Thyroid gland (tissue), 4 donors: ENCODE results near the gene ARHGEF3. TPM values are rescaled to one million over a fixed set of nuclear protein-coding genes. Genes with fewer than 3 reads are reported as not detected.
A peak's percentile ranks its signal among the peaks of the same experiment; 100 is the strongest.

ENCODE experiments used
- DNase-seq, 2 donors: peaks; one replicate each; pipeline ENCODE4 v3.0.0-alpha.2; 2019
- H3K27ac ChIP-seq, 3 donors: fragments of 200-600 bp; sonication (generic); 1 replicate in 2 of 3; 2 replicates in 1 of 3; pipeline ENCODE4 v1.5.1; 2016 to 2019; ENCODE audit warnings: mild to moderate bottlenecking in 1 of 3, moderate library complexity in 1 of 3
- H3K27me3 ChIP-seq: fragments of 200-600 bp; sonication (generic); one replicate; pipeline ENCODE4 v1.5.1; 2019
- H3K36me3 ChIP-seq, 2 donors: fragments of 200-600 bp; sonication (generic); one replicate each; pipeline ENCODE4 v1.5.1; 2016 to 2019
- H3K4me1 ChIP-seq, 2 donors: fragments of 200-600 bp; sonication (generic); one replicate each; pipeline ENCODE4 v1.5.1; 2017 to 2019
- H3K4me3 ChIP-seq, 3 donors: fragments of 200-600 bp; sonication (generic); replicated peaks in 1 of 3; 1 replicate in 2 of 3; 2 replicates in 1 of 3; pipeline ENCODE4 v1.5.1; 2016; ENCODE audit warnings: mild to moderate bottlenecking in 1 of 3
- H3K9me3 ChIP-seq: fragments of 200-600 bp; sonication (generic); one replicate; pipeline ENCODE4 v1.5.1; 2017
- POLR2A ChIP-seq, 2 donors: fragments of 450-650 bp; IDR thresholded peaks; one replicate each; pipeline ENCODE4 v1.6.1; 2017; ENCODE audit warnings: antibody characterized with exemption in 2 of 2, mild to moderate bottlenecking in 2 of 2, moderate library complexity in 1 of 2
- WGBS, 2 donors: methylation state at CpG; one replicate each; pipeline ENCODE4 v1.1.5; 2017; 5-methylcytosine and 5-hydroxymethylcytosine counted together
- intact Hi-C: fragments of 100-400 bp; cut with DNase I; formaldehyde crosslinking; loops from one replicate; pipeline ENCODE4 v1.15.1; 2023
- total RNA-seq, 4 donors: library from RNA; depleted of rRNA; stranded (reverse); fragments of >200 nt; gene quantifications; one replicate each; pipeline ENCODE4 v1.2.3, GENCODE V29; 2016
- TF ChIP-seq, protein P1 (sequence below), 6 experiments: fragments of 200-600 bp in 3 of 6; fragments of 450-650 bp in 3 of 6; sonication (generic) in 3 of 6; IDR thresholded peaks; one replicate each; pipeline ENCODE4 v1.5.1; 2016 to 2019; ENCODE audit warnings: antibody characterized with exemption in 6 of 6, mild to moderate bottlenecking in 2 of 6, inconsistent platforms in 1 of 6, moderate library complexity in 1 of 6

The ARHGEF3 gene
- total RNA-seq, 4 donors from 2014 or later, result 15.7 to 20.8 (median 18.8) TPM

DNA sequence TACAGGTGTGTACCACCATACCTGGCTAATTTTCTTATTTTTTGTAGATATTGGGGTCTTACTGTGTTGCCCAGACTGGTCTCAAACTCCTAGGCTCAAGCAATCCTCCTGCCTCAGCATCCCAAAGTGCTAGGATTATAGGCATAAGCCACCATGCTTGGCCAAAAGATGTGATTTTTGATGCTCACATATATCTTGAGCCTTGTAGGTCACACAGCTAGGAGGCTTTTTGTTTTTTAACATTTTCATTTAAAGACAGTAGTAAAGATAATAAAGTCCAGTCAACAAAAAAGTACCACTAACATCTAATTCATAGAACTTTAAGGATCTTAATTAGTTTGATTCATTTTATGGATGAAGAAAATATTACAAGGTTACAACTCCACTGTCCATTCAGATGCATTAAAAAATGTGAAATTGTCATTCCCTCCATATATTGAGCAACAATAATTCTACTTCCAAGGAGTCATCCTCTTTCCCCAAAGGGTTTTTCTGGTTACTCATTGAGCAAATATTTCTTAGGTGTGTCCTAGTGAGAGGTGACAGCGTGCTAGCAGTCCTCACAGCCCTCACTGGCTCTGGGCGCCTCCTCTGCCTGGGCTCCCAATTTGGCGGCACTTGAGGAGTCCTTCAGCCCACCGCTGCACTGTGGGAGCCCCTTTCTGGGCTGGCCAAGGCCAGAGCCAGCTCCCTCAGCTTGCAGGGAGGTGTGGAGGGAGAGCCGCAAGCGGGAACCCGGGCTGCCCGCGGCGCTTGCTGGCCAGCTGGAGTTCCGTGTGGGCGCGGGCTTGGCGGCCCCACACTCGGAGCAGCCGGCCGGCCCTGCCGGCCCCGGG, 110.4 kb downstream of the ARHGEF3 start:
- intact Hi-C loops, result no loop called here
- no peak for DNase-seq

DNA sequence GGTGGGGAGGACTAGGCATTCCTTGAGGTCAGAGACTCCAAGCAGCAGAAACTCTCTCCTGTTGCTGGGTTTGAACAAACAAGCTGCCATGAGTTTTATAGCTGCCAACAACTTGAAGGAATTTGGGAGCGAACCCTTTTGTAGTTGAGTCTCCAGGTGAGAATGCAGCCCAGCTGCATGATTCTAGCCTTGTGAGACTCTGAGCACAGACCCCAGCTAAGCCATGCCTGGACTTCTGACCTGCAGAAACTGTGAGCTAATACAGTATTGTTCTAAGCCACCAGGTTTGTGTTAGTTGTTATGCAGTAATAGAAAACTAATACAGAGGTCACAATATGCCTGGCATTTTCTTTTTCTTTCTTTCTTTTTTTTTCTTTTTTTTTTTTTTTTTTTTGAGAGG, 112.4 kb downstream of the ARHGEF3 start:
- Histone ChIP-seq H3K27me3 (no peaks in the 10 kb centered on the region), H3K9me3 (no peaks in the 10 kb centered on the region), H3K27ac (no peak overlapping the region), H3K4me3 (no peak overlapping the region), H3K36me3 (no peaks in the 10 kb centered on the region), H3K4me1 (no peaks in the 10 kb centered on the region)
- 73 to 95% methylated on average over 1 of the region's 1 CpG for WGBS, 2 donors
- DNase-seq, result no peak
- TF ChIP-seq, protein P1, sequence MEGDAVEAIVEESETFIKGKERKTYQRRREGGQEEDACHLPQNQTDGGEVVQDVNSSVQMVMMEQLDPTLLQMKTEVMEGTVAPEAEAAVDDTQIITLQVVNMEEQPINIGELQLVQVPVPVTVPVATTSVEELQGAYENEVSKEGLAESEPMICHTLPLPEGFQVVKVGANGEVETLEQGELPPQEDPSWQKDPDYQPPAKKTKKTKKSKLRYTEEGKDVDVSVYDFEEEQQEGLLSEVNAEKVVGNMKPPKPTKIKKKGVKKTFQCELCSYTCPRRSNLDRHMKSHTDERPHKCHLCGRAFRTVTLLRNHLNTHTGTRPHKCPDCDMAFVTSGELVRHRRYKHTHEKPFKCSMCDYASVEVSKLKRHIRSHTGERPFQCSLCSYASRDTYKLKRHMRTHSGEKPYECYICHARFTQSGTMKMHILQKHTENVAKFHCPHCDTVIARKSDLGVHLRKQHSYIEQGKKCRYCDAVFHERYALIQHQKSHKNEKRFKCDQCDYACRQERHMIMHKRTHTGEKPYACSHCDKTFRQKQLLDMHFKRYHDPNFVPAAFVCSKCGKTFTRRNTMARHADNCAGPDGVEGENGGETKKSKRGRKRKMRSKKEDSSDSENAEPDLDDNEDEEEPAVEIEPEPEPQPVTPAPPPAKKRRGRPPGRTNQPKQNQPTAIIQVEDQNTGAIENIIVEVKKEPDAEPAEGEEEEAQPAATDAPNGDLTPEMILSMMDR (IDR thresholded peaks at IDR 0.05), result no peak
- no peak for TF ChIP-seq POLR2A (IDR thresholded peaks at IDR 0.05)
- intact Hi-C loops, result no loop called here

More for the DNA sequence above, 110.4 kb downstream of the ARHGEF3 start:
- WGBS, 2 donors, result 94 to 96% methylated on average over 3 to 10 of the region's 19 CpGs
- Histone ChIP-seq H3K36me3 (no peaks in the 10 kb centered on the region), H3K27ac (no peak overlapping the region), H3K4me3 (no peak overlapping the region), H3K9me3 (no peaks in the 10 kb centered on the region), H3K27me3 (no peaks in the 10 kb centered on the region), H3K4me1 (no peaks in the 10 kb centered on the region)
- TF ChIP-seq, protein P1 (IDR thresholded peaks at IDR 0.05), result no peak
- no peak for TF ChIP-seq POLR2A (IDR thresholded peaks at IDR 0.05)

DNA sequence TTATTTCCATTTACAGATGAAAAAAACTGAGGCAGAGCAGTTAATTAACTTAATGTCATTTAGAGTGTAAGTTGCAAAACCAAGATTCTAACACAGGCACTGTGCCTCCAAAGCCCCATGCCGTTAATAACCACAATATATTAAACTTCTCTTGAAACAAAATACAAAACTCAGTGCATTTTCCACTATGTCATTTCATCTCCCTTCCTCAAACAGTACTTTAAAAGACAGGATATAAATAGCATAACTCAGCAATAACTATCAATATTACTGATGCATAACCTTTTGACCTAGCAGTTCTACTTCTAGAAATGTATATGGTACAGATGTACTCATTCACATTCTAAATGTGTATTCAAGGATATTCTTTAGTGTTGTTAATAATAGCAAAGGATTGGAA, 113.6 kb downstream of the ARHGEF3 start:
- no peaks in the 10 kb centered on the region for H3K27me3 ChIP-seq
- intact Hi-C loops, result no loop called here
- H3K27ac ChIP-seq, result no peak overlapping the region
- WGBS, 2 donors, result 88 to 98% methylated on average over 1 of the region's 1 CpG
- no peak for TF ChIP-seq POLR2A (IDR thresholded peaks at IDR 0.05)
- TF ChIP-seq, protein P1 (IDR thresholded peaks at IDR 0.05), result no peak
- H3K9me3 ChIP-seq, result no peaks in the 10 kb centered on the region
- DNase-seq, result no peak
- no peaks in the 10 kb centered on the region for H3K36me3 ChIP-seq
- H3K4me1 ChIP-seq, result no peaks in the 10 kb centered on the region
- H3K4me3 ChIP-seq, result no peak overlapping the region

DNA sequence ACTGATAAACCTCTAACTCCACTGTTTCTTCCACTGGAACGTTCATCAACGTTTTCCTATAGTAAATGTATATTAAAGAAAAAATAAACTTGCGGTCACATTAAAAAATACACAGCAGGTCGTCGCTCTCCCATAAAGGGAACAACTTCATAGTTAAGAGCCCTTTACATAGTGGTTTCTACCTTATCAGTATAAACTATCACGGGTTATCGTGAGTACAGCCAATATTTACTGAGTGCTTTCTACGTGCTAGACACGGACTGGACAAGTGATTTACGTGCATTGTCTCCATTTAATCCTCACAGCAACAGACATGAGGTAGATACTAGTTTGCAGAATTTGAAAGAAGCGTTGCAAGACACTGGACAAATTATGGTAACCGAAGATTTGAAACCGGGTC, 117.7 kb downstream of the ARHGEF3 start:
- H3K4me1 ChIP-seq, result peaks cover 19 to 30% of the 10 kb centered on the region in 2 donors
- WGBS, 2 donors, result 96 to 98% methylated on average over 13 of the region's 13 CpGs
- no peak overlapping the region for H3K4me3 ChIP-seq
- H3K27me3 ChIP-seq, result no peaks in the 10 kb centered on the region
- intact Hi-C loops, result no loop called here
- no peaks in the 10 kb centered on the region for H3K36me3 ChIP-seq
- no peak for TF ChIP-seq POLR2A (IDR thresholded peaks at IDR 0.05)
- TF ChIP-seq, protein P1 (IDR thresholded peaks at IDR 0.05), result no peak
- no peak overlapping the region for H3K27ac ChIP-seq
- no peak for DNase-seq
- H3K9me3 ChIP-seq, result no peaks in the 10 kb centered on the region

- Histone ChIP-seq H3K4me1 (peaks cover 19 to 30% of the 10 kb centered on the region in 2 donors), H3K27ac (peak within 1 kb of the TSS; percentile 99), H3K27me3 (no peaks in the 10 kb centered on the region), H3K36me3 (no peaks in the 10 kb centered on the region), H3K9me3 (no peaks in the 10 kb centered on the region), H3K4me3 (peak within 1 kb of the TSS; percentile 77 to 91 (median 81))
- intact Hi-C loops, result no loop called here
- DNase-seq, result peak; percentile 76 to 84
- TF ChIP-seq POLR2A (IDR thresholded peaks at IDR 0.05), result peak; percentile 49 to 84
- TF ChIP-seq, protein P1 (IDR thresholded peaks at IDR 0.05), result no peak
- WGBS, 2 donors, result 33 to 78% methylated on average over 13 to 42 of the region's 68 CpGs
Observed at GRCh38 chr3:56683122-56683817, 118.5 kb downstream of the ARHGEF3 start, which contains the start of gene TASOR. Gene TASOR, minus strand, starts transcription at chr3:56683265. Its CDS starts 259 bp downstream, at chr3:56683006.
